Measurements from ENCODE around the gene ZBTB9.
A peak's percentile ranks its signal among the peaks of the same experiment; 100 is the strongest.

The ZBTB9 gene

GRCh38 chr6:33439956-33440648, 14.3 kb upstream of the ZBTB9 start (continued):
- TF ChIP-seq ZNF366 (tag by site-specific recombination; conservative IDR thresholded peaks at IDR 0.05) (peak; percentile 63), ZNF10 (tag by site-specific recombination; IDR thresholded peaks at IDR 0.05) (no peak), KLF8 (tag by site-specific recombination; IDR thresholded peaks at IDR 0.05) (no peak), SP7 (tag by site-specific recombination; IDR thresholded peaks at IDR 0.05) (no peak), ZNF174 (tag by site-specific recombination; IDR thresholded peaks at IDR 0.05) (no peak)

- no peak overlapping the region for H3K4me3 ChIP-seq (ENCODE audit: low read depth, low read length)
- TF ChIP-seq ZSCAN4 (tag by site-specific recombination; IDR thresholded peaks at IDR 0.05) (0 out of 2 replicates have a peak, but pooled peaks have one; percentile 65), ATF2 (tag by site-specific recombination; IDR thresholded peaks at IDR 0.05; ENCODE audit: low read depth) (no peak)
- no peaks in the 10 kb centered on the region for H3K4me1 ChIP-seq (ENCODE audit: control insufficient read depth, insufficient read depth, low read length)
- no peaks in the 10 kb centered on the region for H3K9me3 ChIP-seq (ENCODE audit: control insufficient read depth, insufficient read depth, low read depth, low read length)
- peaks cover 5 to 60% of the 10 kb centered on the region in 2 experiments; a peak in 2 of 3 replicates for H3K36me3 ChIP-seq (ENCODE audit: control insufficient read depth in 2 of 2, insufficient read depth in 1 of 2, low read length in 2 of 2)
- CTCF ChIA-PET, result interaction anchor here (1.0 to 2.2 kb wide), 2 partner anchors 10 to 15 kb away, joined by 3 to 10 read pairs; no protein-coding TSS in a partner anchor
- POLR2A ChIA-PET, result interaction anchor here (0.9 to 2.2 kb wide), 2 partner anchors 10 to 13 kb away, joined by 4 to 12 read pairs; partner anchors contain the start of gene ZBTB9
- no peak overlapping the region for H3K27ac ChIP-seq (ENCODE audit: extremely low read depth, low read depth, low read length)
Observed at GRCh38 chr6:33440649-33441309, 13.6 kb upstream of the ZBTB9 start.

GRCh38 chr6:33441457-33441856, 12.9 kb upstream of the ZBTB9 start:
- H3K27ac ChIP-seq (ENCODE audit: extremely low read depth, low read depth, low read length), result no peak overlapping the region
- H3K9me3 ChIP-seq (ENCODE audit: control insufficient read depth, insufficient read depth, low read depth, low read length), result no peaks in the 10 kb centered on the region
- H3K4me1 ChIP-seq (ENCODE audit: control insufficient read depth, insufficient read depth, low read length), result no peaks in the 10 kb centered on the region
- POLR2A ChIA-PET, result interaction anchor here (0.9 to 2.2 kb wide), 3 partner anchors 11 to 24 kb away, joined by 3 to 12 read pairs (median 5); partner anchors contain the start of genes CUTA and ZBTB9
- CTCF ChIA-PET, result interaction anchor here (1.0 to 2.2 kb wide), 2 partner anchors 9 to 16 kb away, joined by 3 to 10 read pairs; no protein-coding TSS in a partner anchor
- H3K4me3 ChIP-seq (ENCODE audit: low read depth, low read length), result no peak overlapping the region
- TF ChIP-seq ZBTB6 (tag by site-specific recombination; IDR thresholded peaks at IDR 0.05), result no peak
- H3K36me3 ChIP-seq (ENCODE audit: control insufficient read depth in 2 of 2, insufficient read depth in 1 of 2, low read length in 2 of 2), result peaks cover 5 to 62% of the 10 kb centered on the region in 2 experiments; a peak in 2 of 3 replicates

GRCh38 chr6:33442283-33442682, 12.1 kb upstream of the ZBTB9 start:
- Histone ChIP-seq H3K27ac (ENCODE audit: extremely low read depth, low read depth, low read length) (no peak overlapping the region), H3K4me1 (ENCODE audit: control insufficient read depth, insufficient read depth, low read length) (no peaks in the 10 kb centered on the region), H3K4me3 (ENCODE audit: low read depth, low read length) (no peak overlapping the region), H3K36me3 (ENCODE audit: control insufficient read depth in 2 of 2, insufficient read depth in 1 of 2, low read length in 2 of 2) (peaks cover under 1 to 58% of the 10 kb centered on the region in 2 experiments; a peak in 2 of 3 replicates), H3K9me3 (ENCODE audit: control insufficient read depth, insufficient read depth, low read depth, low read length) (no peaks in the 10 kb centered on the region)
- CTCF ChIA-PET, result interaction anchor here (0.6 kb wide), 1 partner anchor 20 kb away, joined by 3 read pairs; no protein-coding TSS in a partner anchor
- TF ChIP-seq SCRT2 (tag by site-specific recombination; IDR thresholded peaks at IDR 0.05), result peak; percentile 93
- TF ChIP-seq ZNF302 (tag by site-specific recombination; IDR thresholded peaks at IDR 0.05; ENCODE audit: low read depth), result no peak
- no peak for TF ChIP-seq ZNF354C (tag by site-specific recombination; IDR thresholded peaks at IDR 0.05; ENCODE audit: borderline replicate concordance, low read depth)
- no peak for TF ChIP-seq ZNF561 (tag by site-specific recombination; IDR thresholded peaks at IDR 0.05; ENCODE audit: borderline replicate concordance)
- no peak for TF ChIP-seq ZNF473 (tag by site-specific recombination; IDR thresholded peaks at IDR 0.05)
- no peak for TF ChIP-seq ZNF16 (tag by site-specific recombination; IDR thresholded peaks at IDR 0.05; ENCODE audit: low read depth)
- TF ChIP-seq ZNF37A (tag by site-specific recombination; IDR thresholded peaks at IDR 0.05), result no peak
- TF ChIP-seq ZNF175 (tag by site-specific recombination; IDR thresholded peaks at IDR 0.05), result no peak
- no peak for TF ChIP-seq PBX3 (CRISPR knock-in tag; IDR thresholded peaks at IDR 0.05)
- TF ChIP-seq ZFHX2 (tag by site-specific recombination; conservative IDR thresholded peaks at IDR 0.05), result no peak; the same call in 1 of the 2 replicates
- TF ChIP-seq ZNF366 (tag by site-specific recombination; conservative IDR thresholded peaks at IDR 0.05), result 0 out of 2 replicates have a peak, but pooled peaks have one; percentile 20
- no peak for TF ChIP-seq ZNF704 (tag by site-specific recombination; IDR thresholded peaks at IDR 0.05)
- POLR2A ChIA-PET, result interaction anchor here (0.9 to 1.1 kb wide), 3 partner anchors 12 to 24 kb away, joined by 3 to 5 read pairs (median 3); partner anchors contain the start of genes CUTA and ZBTB9
